ENCODE data around the gene AATK. TPM values are rescaled to one million over a fixed set of nuclear protein-coding genes. Genes with fewer than 3 reads are reported as not detected.

Gene AATK
- total RNA-seq, 1 experiment from 2014 or later: 4.4 TPM

GRCh38 chr17:81163703-81164370, 2.2 kb downstream of the AATK start:
- ChIA-PET CTCF (no interaction called here), POLR2A (no interaction called here), RAD21 (ENCODE audit: low non-redundant PET in 1 of 2, low total read pairs in 2 of 2, uncharacterized antibody in 2 of 2, unreplicated experiment in 2 of 2) (no interaction called here)
- Histone ChIP-seq H3K27me3 (ENCODE audit: insufficient read depth, low read length) (no peaks in the 10 kb centered on the region), H3K36me3 (ENCODE audit: control insufficient read depth in 1 of 2, insufficient read depth in 2 of 2, low read length in 2 of 2) (no peaks in the 10 kb centered on the region), H3K4me1 (ENCODE audit: control insufficient read depth in 1 of 2, insufficient read depth in 2 of 2, low read length in 2 of 2) (no peaks in the 10 kb centered on the region), H3K4me3 (replicated peaks in 1 of 2; ENCODE audit: low read depth in 1 of 2, low read length in 2 of 2) (no peak overlapping the region), H2AFZ (ENCODE audit: low read depth, low read length, poor library complexity, severe bottlenecking) (no peak overlapping the region), H3K9me3 (ENCODE audit: control insufficient read depth in 1 of 2, insufficient read depth in 1 of 2, low read depth in 1 of 2, low read length in 2 of 2) (no peaks in the 10 kb centered on the region), H4K20me1 (ENCODE audit: insufficient read depth) (no peaks in the 10 kb centered on the region), H3K79me2 (ENCODE audit: insufficient read depth, low read length) (no peaks in the 10 kb centered on the region), H3K4me2 (ENCODE audit: low read length) (no peak overlapping the region), H3K9me2 (ENCODE audit: insufficient read depth) (no peaks in the 10 kb centered on the region), H3K9ac (ENCODE audit: low read length) (no peak overlapping the region), H3K27ac (ENCODE audit: low read depth, low read length) (no peak overlapping the region)
- no TSS peak for BruUV-seq (replicated peaks)
- ATAC-seq (no peak), DNase-seq (ENCODE audit: low read depth, low spot score) (no peak)
- intact Hi-C loops (cut with micrococcal nuclease): no loop called here
- TF ChIP-seq SRF (IDR thresholded peaks at IDR 0.05; ENCODE audit: low read depth) (no peak), ZNF274 (IDR thresholded peaks at IDR 0.05; ENCODE audit: low read depth, low read length) (no peak), TCF7L2 (IDR thresholded peaks at IDR 0.05; ENCODE audit: borderline replicate concordance, extremely low read depth, insufficient read depth, insufficient read length) (no peak), CBX3 (IDR thresholded peaks at IDR 0.05; ENCODE audit: low read depth) (no peak), SIN3A (IDR thresholded peaks at IDR 0.05; ENCODE audit: low read depth) (no peak), EZH2 (IDR thresholded peaks at IDR 0.05) (no peak), FOSL1 (IDR thresholded peaks at IDR 0.05; ENCODE audit: low read depth) (no peak), ZBTB33 (IDR thresholded peaks at IDR 0.05; ENCODE audit: extremely low read depth, insufficient replicate concordance, low read length) (no peak), RAD21 (IDR thresholded peaks at IDR 0.05; ENCODE audit: low read depth) (no peak), EZH2phosphoT487 (IDR thresholded peaks at IDR 0.05; ENCODE audit: borderline replicate concordance) (no peak)

Data from HCT116 (cell line).